Caco-2 (cell line): ENCODE results near the gene CNTNAP1. TPM values are rescaled to one million over a fixed set of nuclear protein-coding genes. Genes with fewer than 3 reads are reported as not detected.
A peak's percentile ranks its signal among the peaks of the same experiment; 100 is the strongest.
"Not testable (repeated sequence)": the region's sequence is repeated elsewhere in the genome, so short reads cannot be mapped to it uniquely, and the experiment has no call there.

Source experiments
- BruUV-seq: library from RNA; stranded (reverse); fragments of 400-500 nt; replicated peaks from 2 replicates; lab custom pipeline; 2021; lab: Mats Ljungman, UMichigan
- CTCF ChIA-PET: fragments of 300-600 bp; sonication (Branson Sonifier 250); formaldehyde crosslinking; loops from one replicate; lab custom pipeline; 2022; ENCODE audit warnings: antibody characterized with exemption; lab: Charles Lee
- POLR2A ChIA-PET: fragments of 300-600 bp; sonication (Branson Sonifier 250); formaldehyde crosslinking; loops from one replicate; lab custom pipeline; 2022; ENCODE audit warnings: antibody characterized with exemption; lab: Charles Lee
- DNase-seq, 2 experiments: peaks; one replicate each; pipeline versions ENCODE4 v3.0.0 to v3.0.0-alpha.2; 2020 to 2022
- H3K27me3 ChIP-seq: replicated peaks from 2 replicates; pipeline ENCODE4 v1.6.0; 2011; ENCODE audit warnings: low read length; ENCODE audit not compliant: control insufficient read depth, insufficient read depth
- H3K36me3 ChIP-seq: 2 replicates; pipeline ENCODE4 v1.5.1; 2011; ENCODE audit warnings: low read length; ENCODE audit not compliant: control insufficient read depth, insufficient read depth
- H3K4me1 ChIP-seq: fragments of 250-450 bp; sonication (Bioruptor Pico); 2 replicates; pipeline ENCODE4 v1.5.1; 2020; ENCODE audit warnings: mild to moderate bottlenecking
- H3K4me3 ChIP-seq: 2 replicates; pipeline ENCODE4 v1.5.1; 2011; ENCODE audit warnings: low read depth, mild to moderate bottlenecking, control low read depth, low read length
- H3K9me3 ChIP-seq: fragments of 250-450 bp; sonication (Bioruptor Pico); 2 replicates; pipeline ENCODE4 v1.5.1; 2020; ENCODE audit warnings: mild to moderate bottlenecking, moderate library complexity
- H3K27ac Mint-ChIP-seq: one replicate; pipeline ENCODE4 v1.8.0; 2022; ENCODE audit warnings: mixed read lengths; ENCODE audit not compliant: unreplicated experiment
- H3K27me3 Mint-ChIP-seq: one replicate; pipeline ENCODE4 v1.8.0; 2022; ENCODE audit warnings: mixed read lengths; ENCODE audit not compliant: insufficient read depth, unreplicated experiment
- H3K36me3 Mint-ChIP-seq: one replicate; pipeline ENCODE4 v1.8.0; 2022; ENCODE audit warnings: mild to moderate bottlenecking, mixed read lengths; ENCODE audit not compliant: insufficient read depth, unreplicated experiment
- H3K4me1 Mint-ChIP-seq: one replicate; pipeline ENCODE4 v1.8.0; 2022; ENCODE audit warnings: low read depth, mixed read lengths; ENCODE audit not compliant: unreplicated experiment
- H3K4me3 Mint-ChIP-seq: one replicate; pipeline ENCODE4 v1.8.0; 2022; ENCODE audit warnings: mild to moderate bottlenecking, moderate library complexity, mixed read lengths; ENCODE audit not compliant: unreplicated experiment
- H3K9me3 Mint-ChIP-seq: one replicate; pipeline ENCODE4 v1.8.0; 2022; ENCODE audit warnings: mixed read lengths; ENCODE audit not compliant: unreplicated experiment
- CTCF ChIP-seq, 2 experiments: fragments of 200-600 bp in 1 of 2; IDR thresholded peaks; 1 replicate in 1 of 2; 2 replicates in 1 of 2; pipeline versions ENCODE4 v1.5.1 to v1.8.0; 2011 to 2022; ENCODE audit warnings: antibody characterized with exemption in 1 of 2, control low read depth in 1 of 2, inconsistent platforms in 1 of 2, low read depth in 1 of 2, low read length in 1 of 2, mild to moderate bottlenecking in 1 of 2, moderate library complexity in 1 of 2; ENCODE audit not compliant: insufficient read depth in 1 of 2, severe bottlenecking in 1 of 2, unreplicated experiment in 1 of 2
- intact Hi-C: fragments of 100-400 bp; cut with micrococcal nuclease; formaldehyde crosslinking; loops from one replicate; pipeline ENCODE4 v1.10.0; 2022; ENCODE audit not compliant: unreplicated experiment
- total RNA-seq: library from RNA; stranded (reverse); gene quantifications from 2 replicates; pipeline ENCODE4 v1.2.3, GENCODE V29; 2022

CNTNAP1 gene
- total RNA-seq, 1 experiment from 2014 or later, result 7.2 TPM

- H3K27me3 Mint-ChIP-seq, result no peaks in the 10 kb centered on the region
- no peaks in the 10 kb centered on the region for H3K9me3 ChIP-seq
- no peaks in the 10 kb centered on the region for H3K4me1 ChIP-seq
- peaks cover 20% of the 10 kb centered on the region for H3K36me3 Mint-ChIP-seq
- no peak for DNase-seq
- H3K27ac Mint-ChIP-seq, result no peak overlapping the region
- no peaks in the 10 kb centered on the region for H3K9me3 Mint-ChIP-seq
- POLR2A ChIA-PET, result no interaction called here
- no peak overlapping the region for H3K4me3 ChIP-seq
- H3K4me3 Mint-ChIP-seq, result no peak overlapping the region
- intact Hi-C loops, result no loop called here
- no TSS peak for BruUV-seq
- no peaks in the 10 kb centered on the region for H3K4me1 Mint-ChIP-seq
- CTCF ChIA-PET, result interaction anchor here (3.2 kb wide), 1 partner anchor 38 kb away, joined by 9 read pairs; no protein-coding TSS in a partner anchor
- TF ChIP-seq CTCF (IDR thresholded peaks at IDR 0.05; ENCODE audit: insufficient read depth in 1 of 2, low read depth in 1 of 2, low read length in 1 of 2, severe bottlenecking in 1 of 2, unreplicated experiment in 1 of 2), result no peak
- H3K27me3 ChIP-seq, result no peaks in the 10 kb centered on the region
- no peaks in the 10 kb centered on the region; the same call in 1 of the 2 replicates for H3K36me3 ChIP-seq
These were observed 42.8 kb downstream of the CNTNAP1 start for GRCh38 chr17:42725143-42725542.

GRCh38 chr17:42740699-42741098 is 58.4 kb downstream of the CNTNAP1 start:
- CTCF ChIA-PET, result no interaction called here
- H3K27me3 Mint-ChIP-seq, result no peaks in the 10 kb centered on the region
- intact Hi-C loops, result no loop called here
- peaks cover 30% of the 10 kb centered on the region for H3K4me1 Mint-ChIP-seq
- H3K9me3 Mint-ChIP-seq, result no peaks in the 10 kb centered on the region
- H3K36me3 ChIP-seq, result no peaks in the 10 kb centered on the region
- no peak for TF ChIP-seq CTCF (IDR thresholded peaks at IDR 0.05; ENCODE audit: insufficient read depth in 1 of 2, low read depth in 1 of 2, low read length in 1 of 2, severe bottlenecking in 1 of 2, unreplicated experiment in 1 of 2)
- H3K9me3 ChIP-seq, result no peaks in the 10 kb centered on the region
- H3K4me3 ChIP-seq, result no peak overlapping the region
- H3K27me3 ChIP-seq, result no peaks in the 10 kb centered on the region
- no peak for DNase-seq
- H3K4me3 Mint-ChIP-seq, result no peak overlapping the region
- peaks cover 23% of the 10 kb centered on the region for H3K4me1 ChIP-seq
- POLR2A ChIA-PET, result no interaction called here
- BruUV-seq, result no TSS peak
- no peak overlapping the region for H3K27ac Mint-ChIP-seq
- peaks cover 13% of the 10 kb centered on the region for H3K36me3 Mint-ChIP-seq

GRCh38 chr17:42742916-42743315 is 60.6 kb downstream of the CNTNAP1 start:
- H3K4me1 Mint-ChIP-seq, result peaks cover 36% of the 10 kb centered on the region
- H3K36me3 Mint-ChIP-seq, result peaks cover 13% of the 10 kb centered on the region
- H3K9me3 ChIP-seq, H3K27me3 Mint-ChIP-seq, intact Hi-C loops, BruUV-seq, H3K36me3 ChIP-seq, H3K4me3 ChIP-seq, H3K9me3 Mint-ChIP-seq, H3K27me3 ChIP-seq, H3K27ac Mint-ChIP-seq: not testable (repeated sequence)
- peak overlapping the region; percentile 1 for H3K4me3 Mint-ChIP-seq
- CTCF ChIA-PET, result interaction anchor here (0.7 to 1.7 kb wide), 6 partner anchors 21 to 403 kb away, joined by 3 to 13 read pairs (median 4); partner anchors contain the start of genes BECN1 and PLEKHH3
- POLR2A ChIA-PET, result interaction anchor here (0.6 to 1.0 kb wide), 3 partner anchors 21 to 91 kb away, joined by 3 read pairs; no protein-coding TSS in a partner anchor
- peaks cover 23% of the 10 kb centered on the region for H3K4me1 ChIP-seq
- peak in 1 of 2 experiments; percentile 16 for DNase-seq
